Stimulated activated CD8-positive, alpha-beta memory T cell treated with anti-CD3 and anti-CD28 coated beads, Interleukin-15, amount 100 ng/mL, for 4 hours (primary cell): Measurements from ENCODE around the gene DCUN1D4.

Source experiments
- DNase-seq, 2 donors: peaks; one replicate each; pipeline ENCODE4 v3.0.0-alpha.2; 2020; ENCODE audit warnings: low read depth in 2 of 2

DCUN1D4 gene

GRCh38 chr4:51963841-51964517, 121.0 kb downstream of the DCUN1D4 start:
- DNase-seq: no peak

DNA sequence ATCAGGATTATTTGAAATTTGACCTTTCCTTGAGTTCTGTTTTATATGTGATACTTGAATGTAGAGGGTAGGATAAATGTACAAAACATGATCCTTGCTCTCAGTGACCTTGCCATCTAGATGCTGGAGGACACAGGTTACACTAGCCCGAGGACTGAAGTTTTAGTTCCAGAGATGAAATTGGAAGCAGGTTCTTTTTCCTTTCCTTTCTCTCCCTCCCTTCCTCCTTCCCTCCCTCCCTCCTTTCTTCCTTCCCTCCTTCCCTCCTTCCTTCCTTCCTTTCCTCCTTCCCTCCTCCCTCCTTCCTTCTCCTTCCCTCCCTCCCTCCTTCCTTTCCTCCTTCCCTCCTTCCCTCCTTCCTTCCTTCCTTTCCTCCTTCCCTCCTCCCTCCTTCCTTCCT, 122.9 kb downstream of the DCUN1D4 start:
- no peak for DNase-seq
